ENCODE measurements around the gene DCAF6.
"Not testable (repeated sequence)": the region's sequence is repeated elsewhere in the genome, so short reads cannot be mapped to it uniquely, and the experiment has no call there.

DCAF6 gene

GRCh38 chr1:167924102-167924501 is 12.4 kb upstream of the DCAF6 start:
- DNase-seq, result no peak

- no peak for DNase-seq
Measured at GRCh38 chr1:167924543-167925231, 11.8 kb upstream of the DCAF6 start.

- DNase-seq, result no peak
Measured at GRCh38 chr1:167926486-167926997, 9.9 kb upstream of the DCAF6 start.

- no peak for DNase-seq
Measured at GRCh38 chr1:167927046-167927754, 9.3 kb upstream of the DCAF6 start.

GRCh38 chr1:167928457-167928852 is 8.0 kb upstream of the DCAF6 start:
- no peak for DNase-seq

- DNase-seq, result not testable (repeated sequence)
Measured at GRCh38 chr1:167928919-167929318, 7.6 kb upstream of the DCAF6 start.

GRCh38 chr1:167929725-167930124 is 6.8 kb upstream of the DCAF6 start:
- no peak for DNase-seq

GRCh38 chr1:167933788-167934187 is 2.7 kb upstream of the DCAF6 start:
- DNase-seq, result no peak

- no peak for DNase-seq
Measured at GRCh38 chr1:167934426-167935215, 1.9 kb upstream of the DCAF6 start.

GRCh38 chr1:167935216-167936067 is 1.0 kb upstream of the DCAF6 start:
- no peak for DNase-seq

GRCh38 chr1:167936930-167937708 is 636 bp downstream of the DCAF6 start, which contains the start of gene MPC2:
Gene MPC2 (minus strand): TSS chr1:167937072. CDS start chr1:167935841, 1,231 bp downstream.
- DNase-seq, result peak; percentile 15

GRCh38 chr1:167937709-167938010 is 1.2 kb downstream of the DCAF6 start:
- no peak for DNase-seq

- no peak for DNase-seq
Measured at GRCh38 chr1:167938080-167938636, 1.7 kb downstream of the DCAF6 start.

- no peak for DNase-seq
Measured at GRCh38 chr1:167940264-167940663, 3.8 kb downstream of the DCAF6 start.

GRCh38 chr1:167943541-167943940 is 7.1 kb downstream of the DCAF6 start:
- DNase-seq, result no peak

- no peak for DNase-seq
Measured at GRCh38 chr1:167947733-167948132, 11.2 kb downstream of the DCAF6 start.

GRCh38 chr1:167949785-167950184 is 13.3 kb downstream of the DCAF6 start:
- no peak for DNase-seq

GRCh38 chr1:167950569-167950968 is 14.1 kb downstream of the DCAF6 start:
- DNase-seq, result no peak

GRCh38 chr1:167955915-167956314 is 19.4 kb downstream of the DCAF6 start:
- DNase-seq, result no peak

GRCh38 chr1:167957710-167958109 is 21.2 kb downstream of the DCAF6 start:
- DNase-seq, result no peak

- no peak for DNase-seq
Measured at GRCh38 chr1:167964646-167965045, 28.2 kb downstream of the DCAF6 start.

- DNase-seq, result no peak
Measured at GRCh38 chr1:167966050-167966449, 29.6 kb downstream of the DCAF6 start.

All from activated CD4-positive, alpha-beta T cell treated with anti-CD3 and anti-CD28 coated beads for 1 hour (primary cell).